Lower leg skin (tissue), 3 donors: ENCODE results near the gene CAMKK2.

Source experiments
- POLR2A ChIP-seq, 2 donors: fragments of 450-650 bp; IDR thresholded peaks; one replicate each; pipeline ENCODE4 v1.6.1; 2016 to 2017; ENCODE audit warnings: antibody characterized with exemption in 2 of 2, mild to moderate bottlenecking in 1 of 2, moderate library complexity in 1 of 2
- TF ChIP-seq, protein P1 (sequence below), 3 donors: fragments of 450-650 bp; IDR thresholded peaks; one replicate each; pipeline ENCODE4 v1.5.1; 2016; ENCODE audit warnings: antibody characterized with exemption in 3 of 3, mild to moderate bottlenecking in 3 of 3, moderate library complexity in 2 of 3

DNA sequence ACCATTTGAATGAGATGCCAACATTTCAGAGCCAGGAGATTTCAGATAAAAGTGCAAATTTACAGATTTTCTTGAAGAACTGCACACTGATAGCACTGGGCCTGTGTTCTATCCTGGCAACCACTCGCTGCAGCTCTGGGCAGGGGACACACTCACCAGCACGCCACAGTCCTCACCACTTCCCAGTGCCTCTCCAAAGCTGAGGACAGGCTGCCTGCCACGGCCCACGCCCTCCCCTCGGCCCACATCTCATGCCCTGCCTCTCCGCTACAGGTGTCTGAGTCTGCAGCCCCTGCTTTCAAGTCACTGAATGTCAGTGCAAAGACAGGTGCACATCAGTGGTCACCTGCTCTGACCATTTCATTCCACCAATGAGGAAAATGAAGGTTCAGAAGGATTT lies 12.7 kb downstream of the CAMKK2 start:
- TF ChIP-seq, protein P1, sequence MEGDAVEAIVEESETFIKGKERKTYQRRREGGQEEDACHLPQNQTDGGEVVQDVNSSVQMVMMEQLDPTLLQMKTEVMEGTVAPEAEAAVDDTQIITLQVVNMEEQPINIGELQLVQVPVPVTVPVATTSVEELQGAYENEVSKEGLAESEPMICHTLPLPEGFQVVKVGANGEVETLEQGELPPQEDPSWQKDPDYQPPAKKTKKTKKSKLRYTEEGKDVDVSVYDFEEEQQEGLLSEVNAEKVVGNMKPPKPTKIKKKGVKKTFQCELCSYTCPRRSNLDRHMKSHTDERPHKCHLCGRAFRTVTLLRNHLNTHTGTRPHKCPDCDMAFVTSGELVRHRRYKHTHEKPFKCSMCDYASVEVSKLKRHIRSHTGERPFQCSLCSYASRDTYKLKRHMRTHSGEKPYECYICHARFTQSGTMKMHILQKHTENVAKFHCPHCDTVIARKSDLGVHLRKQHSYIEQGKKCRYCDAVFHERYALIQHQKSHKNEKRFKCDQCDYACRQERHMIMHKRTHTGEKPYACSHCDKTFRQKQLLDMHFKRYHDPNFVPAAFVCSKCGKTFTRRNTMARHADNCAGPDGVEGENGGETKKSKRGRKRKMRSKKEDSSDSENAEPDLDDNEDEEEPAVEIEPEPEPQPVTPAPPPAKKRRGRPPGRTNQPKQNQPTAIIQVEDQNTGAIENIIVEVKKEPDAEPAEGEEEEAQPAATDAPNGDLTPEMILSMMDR (IDR thresholded peaks at IDR 0.05): no peak
- no peak for TF ChIP-seq POLR2A (IDR thresholded peaks at IDR 0.05)
